ENCODE results near the gene HOXD13.

HOXD13 gene

DNA sequence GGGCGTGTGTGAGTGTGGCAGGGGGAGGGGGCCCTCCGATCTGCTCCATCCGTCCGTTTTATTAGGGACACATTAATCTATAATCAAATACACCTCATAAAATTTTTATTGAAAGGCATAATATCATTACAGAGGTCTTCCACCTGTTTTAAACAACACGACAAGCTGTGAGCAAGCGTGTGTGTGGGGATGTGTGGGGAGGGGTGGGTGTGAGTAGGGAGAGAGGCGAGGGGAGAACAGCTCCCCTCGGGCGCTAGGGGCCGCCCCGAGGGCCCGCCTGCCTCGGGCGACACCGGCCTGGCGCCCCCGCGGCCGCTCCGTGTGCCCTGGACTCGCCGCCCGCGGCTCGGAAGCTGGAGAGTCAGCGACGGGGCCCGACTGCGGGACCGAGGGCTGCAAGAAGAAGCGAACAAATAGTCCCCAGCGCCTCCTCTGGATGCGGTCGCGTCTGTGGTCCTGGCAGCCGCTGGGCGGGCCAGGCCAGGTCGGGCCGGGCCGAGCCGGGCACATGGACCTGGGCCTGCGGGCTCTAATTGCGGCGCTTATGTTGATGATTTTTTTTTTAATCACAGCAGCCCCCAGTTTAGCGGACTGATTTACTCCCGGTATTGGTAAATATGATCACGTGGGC, 29.6 kb downstream of the HOXD13 start:
- TF ChIP-seq, protein P1, sequence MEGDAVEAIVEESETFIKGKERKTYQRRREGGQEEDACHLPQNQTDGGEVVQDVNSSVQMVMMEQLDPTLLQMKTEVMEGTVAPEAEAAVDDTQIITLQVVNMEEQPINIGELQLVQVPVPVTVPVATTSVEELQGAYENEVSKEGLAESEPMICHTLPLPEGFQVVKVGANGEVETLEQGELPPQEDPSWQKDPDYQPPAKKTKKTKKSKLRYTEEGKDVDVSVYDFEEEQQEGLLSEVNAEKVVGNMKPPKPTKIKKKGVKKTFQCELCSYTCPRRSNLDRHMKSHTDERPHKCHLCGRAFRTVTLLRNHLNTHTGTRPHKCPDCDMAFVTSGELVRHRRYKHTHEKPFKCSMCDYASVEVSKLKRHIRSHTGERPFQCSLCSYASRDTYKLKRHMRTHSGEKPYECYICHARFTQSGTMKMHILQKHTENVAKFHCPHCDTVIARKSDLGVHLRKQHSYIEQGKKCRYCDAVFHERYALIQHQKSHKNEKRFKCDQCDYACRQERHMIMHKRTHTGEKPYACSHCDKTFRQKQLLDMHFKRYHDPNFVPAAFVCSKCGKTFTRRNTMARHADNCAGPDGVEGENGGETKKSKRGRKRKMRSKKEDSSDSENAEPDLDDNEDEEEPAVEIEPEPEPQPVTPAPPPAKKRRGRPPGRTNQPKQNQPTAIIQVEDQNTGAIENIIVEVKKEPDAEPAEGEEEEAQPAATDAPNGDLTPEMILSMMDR (conservative IDR thresholded peaks at IDR 0.05), result no peak
- TF ChIP-seq ZFX (IDR thresholded peaks at IDR 0.05), result no peak
- H3K27ac ChIP-seq, result no peak overlapping the region

GRCh38 chr2:176122683-176123410, 30.3 kb downstream of the HOXD13 start, which contains the start of gene HOXD9:
Gene HOXD9, plus strand, starts transcription at chr2:176122719. Its CDS starts 50 bp downstream, at chr2:176122769.
- TF ChIP-seq, protein P1 (conservative IDR thresholded peaks at IDR 0.05), result no peak
- TF ChIP-seq ZFX (IDR thresholded peaks at IDR 0.05), result no peak
- H3K27ac ChIP-seq, result no peak within 1 kb of the TSS

GRCh38 chr2:176123411-176124109, 31.0 kb downstream of the HOXD13 start:
- TF ChIP-seq, protein P1 (conservative IDR thresholded peaks at IDR 0.05), result no peak
- no peak for TF ChIP-seq ZFX (IDR thresholded peaks at IDR 0.05)
- no peak overlapping the region for H3K27ac ChIP-seq

GRCh38 chr2:176124110-176124946, 31.8 kb downstream of the HOXD13 start:
- TF ChIP-seq, protein P1 (conservative IDR thresholded peaks at IDR 0.05), result no peak
- no peak for TF ChIP-seq ZFX (IDR thresholded peaks at IDR 0.05)
- no peak overlapping the region for H3K27ac ChIP-seq

DNA sequence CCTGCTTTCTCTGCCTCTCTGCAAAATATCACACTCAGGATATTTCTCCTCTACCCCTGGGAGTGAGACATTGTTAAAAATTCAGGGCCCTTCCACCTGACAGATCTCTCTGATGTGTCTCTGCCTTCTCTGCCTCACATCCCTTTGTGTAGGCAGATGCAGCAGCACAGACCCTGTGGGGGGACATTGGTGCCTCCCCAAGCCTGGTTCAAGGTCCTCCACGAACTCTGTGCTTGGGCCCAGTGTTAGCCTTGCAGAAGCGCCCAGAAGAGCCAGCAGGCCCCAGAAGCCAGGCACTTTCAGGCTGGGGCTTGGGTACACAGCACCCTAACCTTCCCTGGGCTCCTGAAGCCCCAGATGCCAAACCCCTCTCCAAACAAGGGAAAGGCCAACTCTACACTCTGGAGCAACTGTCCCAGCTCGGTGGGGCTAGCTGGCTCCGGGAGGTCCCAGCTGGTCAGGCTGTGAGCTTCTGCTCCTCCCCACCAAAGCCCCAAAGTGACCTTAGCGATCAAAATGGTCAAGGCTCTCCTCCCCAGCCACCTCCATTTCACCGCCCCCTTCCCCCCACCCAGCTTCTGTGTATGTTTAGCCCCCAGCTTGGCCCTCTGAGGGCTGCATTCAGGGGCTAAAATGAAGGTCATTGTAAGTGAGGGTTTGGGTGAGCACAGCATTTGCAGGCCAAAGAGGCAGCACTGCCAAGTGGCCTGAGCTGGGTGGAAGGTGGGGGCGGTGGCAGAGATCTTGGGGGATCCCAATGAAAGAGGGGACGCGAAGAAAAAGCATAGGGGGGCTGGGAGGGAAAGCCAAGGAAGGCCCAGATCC, 32.6 kb downstream of the HOXD13 start:
- no peak for TF ChIP-seq ZFX (IDR thresholded peaks at IDR 0.05)
- TF ChIP-seq, protein P1 (conservative IDR thresholded peaks at IDR 0.05), result no peak
- no peak overlapping the region for H3K27ac ChIP-seq

DNA sequence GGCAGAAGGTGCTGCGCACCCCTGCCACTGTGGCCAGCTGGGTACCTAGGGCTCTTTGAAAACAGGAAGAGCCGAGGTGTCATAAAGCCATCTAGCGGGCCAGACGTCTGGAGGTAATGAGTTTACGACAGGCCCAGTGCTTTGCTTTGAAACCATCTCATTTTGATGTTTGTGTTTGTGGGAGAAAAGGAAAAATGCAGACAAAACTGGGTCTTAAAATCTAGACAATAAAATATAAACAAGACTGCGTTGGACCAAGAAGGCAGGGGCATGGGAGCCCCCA, 33.2 kb downstream of the HOXD13 start:
- no peak overlapping the region for H3K27ac ChIP-seq

More for the DNA sequence above, 33.2 kb downstream of the HOXD13 start:
- TF ChIP-seq, protein P1 (conservative IDR thresholded peaks at IDR 0.05), result no peak
- TF ChIP-seq ZFX (IDR thresholded peaks at IDR 0.05), result no peak
